Lower leg skin (tissue), 4 donors: ENCODE data around the gene IBSP. TPM values are rescaled to one million over a fixed set of nuclear protein-coding genes. Genes with fewer than 3 reads are reported as not detected.

Source experiments
- DNase-seq, 2 donors: peaks; one replicate each; pipeline ENCODE4 v3.0.0-alpha.2; 2019; ENCODE audit warnings: low spot score in 2 of 2
- H3K4me3 ChIP-seq: fragments of 200-600 bp; sonication (generic); 2 replicates; pipeline ENCODE4 v1.5.1; 2017; ENCODE audit warnings: mild to moderate bottlenecking, low read depth; ENCODE audit not compliant: poor library complexity, severe bottlenecking
- POLR2A ChIP-seq, 2 donors: fragments of 450-650 bp; IDR thresholded peaks; one replicate each; pipeline ENCODE4 v1.6.1; 2016 to 2017; ENCODE audit warnings: antibody characterized with exemption in 2 of 2, mild to moderate bottlenecking in 1 of 2, moderate library complexity in 1 of 2
- WGBS, 2 donors: methylation state at CpG; one replicate each; pipeline ENCODE4 v1.1.5; 2018; 5-methylcytosine and 5-hydroxymethylcytosine counted together
- intact Hi-C: fragments of 100-400 bp; cut with DNase I; formaldehyde crosslinking; loops from one replicate; pipeline ENCODE4 v1.15.0; 2023; ENCODE audit warnings: low total_unique reads
- total RNA-seq, 4 donors: library from RNA; depleted of rRNA; stranded (reverse); fragments of >200 nt; gene quantifications; one replicate each; pipeline ENCODE4 v1.1.0, GENCODE V29; 2016
- TF ChIP-seq, protein P1 (sequence below), 3 donors: fragments of 450-650 bp; IDR thresholded peaks; one replicate each; pipeline ENCODE4 v1.5.1; 2016; ENCODE audit warnings: antibody characterized with exemption in 3 of 3, mild to moderate bottlenecking in 3 of 3, moderate library complexity in 2 of 3

Gene IBSP
- total RNA-seq, 4 donors from 2014 or later: not detected

DNA sequence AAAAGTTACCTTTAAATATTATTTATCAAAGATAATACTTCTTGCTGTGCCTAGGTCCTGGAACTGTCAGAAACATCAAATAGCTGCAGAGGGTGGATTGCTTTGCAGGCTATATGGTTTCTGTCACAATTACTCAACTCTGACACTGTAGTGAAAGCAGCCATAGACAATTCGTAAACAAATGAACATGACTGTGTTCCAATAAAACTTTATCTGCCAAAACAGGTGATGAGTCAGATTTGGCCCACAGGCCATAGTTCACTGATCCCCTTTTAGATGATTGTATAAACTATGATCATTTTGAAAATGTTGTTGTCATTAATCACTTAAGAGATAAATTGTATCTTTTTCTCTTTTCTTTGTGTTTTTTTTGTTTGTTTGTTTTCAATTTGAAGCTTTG is 25.0 kb downstream of the IBSP start:
- intact Hi-C loops: no loop called here
- DNase-seq: no peak
- WGBS, 2 donors: 59 to 67% methylated on average over 1 of the region's 1 CpG
- TF ChIP-seq POLR2A (IDR thresholded peaks at IDR 0.05): no peak
- TF ChIP-seq, protein P1, sequence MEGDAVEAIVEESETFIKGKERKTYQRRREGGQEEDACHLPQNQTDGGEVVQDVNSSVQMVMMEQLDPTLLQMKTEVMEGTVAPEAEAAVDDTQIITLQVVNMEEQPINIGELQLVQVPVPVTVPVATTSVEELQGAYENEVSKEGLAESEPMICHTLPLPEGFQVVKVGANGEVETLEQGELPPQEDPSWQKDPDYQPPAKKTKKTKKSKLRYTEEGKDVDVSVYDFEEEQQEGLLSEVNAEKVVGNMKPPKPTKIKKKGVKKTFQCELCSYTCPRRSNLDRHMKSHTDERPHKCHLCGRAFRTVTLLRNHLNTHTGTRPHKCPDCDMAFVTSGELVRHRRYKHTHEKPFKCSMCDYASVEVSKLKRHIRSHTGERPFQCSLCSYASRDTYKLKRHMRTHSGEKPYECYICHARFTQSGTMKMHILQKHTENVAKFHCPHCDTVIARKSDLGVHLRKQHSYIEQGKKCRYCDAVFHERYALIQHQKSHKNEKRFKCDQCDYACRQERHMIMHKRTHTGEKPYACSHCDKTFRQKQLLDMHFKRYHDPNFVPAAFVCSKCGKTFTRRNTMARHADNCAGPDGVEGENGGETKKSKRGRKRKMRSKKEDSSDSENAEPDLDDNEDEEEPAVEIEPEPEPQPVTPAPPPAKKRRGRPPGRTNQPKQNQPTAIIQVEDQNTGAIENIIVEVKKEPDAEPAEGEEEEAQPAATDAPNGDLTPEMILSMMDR (IDR thresholded peaks at IDR 0.05): no peak
- H3K4me3 ChIP-seq: no peak overlapping the region

DNA sequence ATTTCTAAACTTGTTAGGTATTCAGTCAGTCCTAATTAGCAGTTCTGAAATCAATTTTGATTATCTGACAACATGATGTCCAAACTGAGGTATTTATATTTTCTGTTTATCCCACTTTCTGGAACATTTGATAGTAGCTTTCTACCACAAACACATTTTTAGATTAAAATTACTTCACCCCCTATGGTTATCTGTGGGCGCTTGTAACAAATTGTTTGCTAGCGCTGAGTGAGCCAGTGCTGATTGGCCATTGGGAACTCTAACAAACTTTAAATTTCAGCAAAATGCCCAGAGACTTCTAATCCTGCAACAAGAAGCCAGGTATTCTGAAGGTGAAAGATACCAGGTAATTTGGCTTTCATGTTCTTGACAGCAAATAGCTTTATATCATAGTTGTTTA is 33.3 kb downstream of the IBSP start, which contains the start of gene MEPE:
MEPE (plus strand) TSS at position 301 of the 400 bp plus-strand sequence. CDS start 1,746 bp downstream, outside the sequence.
- DNase-seq: no peak
- intact Hi-C loops: no loop called here
- 95 to 97% methylated on average over 2 of the region's 2 CpGs for WGBS, 2 donors
- H3K4me3 ChIP-seq: no peak within 1 kb of the TSS
- TF ChIP-seq, protein P1 (IDR thresholded peaks at IDR 0.05): no peak

DNA sequence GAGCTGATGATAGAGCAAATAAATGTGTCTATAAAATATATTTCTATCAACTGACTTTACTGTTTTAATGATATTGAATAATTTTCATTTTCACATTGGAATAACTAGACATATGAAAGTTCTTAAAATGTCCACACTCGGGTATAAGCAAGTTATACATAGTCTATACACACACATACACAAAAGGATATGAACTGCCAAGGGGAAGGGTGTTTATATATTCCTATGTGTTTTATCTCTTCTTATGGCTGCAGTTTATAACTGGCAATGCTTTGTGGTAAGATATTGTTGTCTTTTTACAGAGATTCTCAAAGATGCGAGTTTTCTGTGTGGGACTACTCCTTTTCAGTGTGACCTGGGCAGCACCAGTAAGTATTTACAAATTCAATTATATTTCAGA is 35.0 kb downstream of the IBSP start:
- no peak overlapping the region for H3K4me3 ChIP-seq
- intact Hi-C loops: no loop called here
- WGBS, 2 donors: 86 to 87% methylated on average over 2 of the region's 2 CpGs
- no peak for DNase-seq
- TF ChIP-seq POLR2A (IDR thresholded peaks at IDR 0.05): no peak

DNA sequence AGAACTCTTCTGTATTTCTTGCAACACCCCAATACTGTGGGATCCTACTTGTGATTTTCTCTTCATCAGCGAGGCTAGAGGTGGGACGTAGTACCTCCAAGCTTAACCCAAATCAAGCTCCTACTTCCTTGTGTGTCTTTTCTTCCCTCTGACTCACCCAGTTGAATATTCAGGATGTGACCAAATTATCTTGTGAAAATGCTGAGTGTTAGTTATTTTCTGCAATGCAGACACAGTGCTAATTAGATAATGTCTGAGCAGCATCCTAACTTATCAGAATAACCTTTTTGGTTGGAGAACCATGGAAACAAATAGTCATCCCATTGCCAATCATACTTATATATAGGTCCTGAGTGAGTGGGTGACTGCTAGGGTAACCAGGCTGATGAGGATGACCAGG is 35.8 kb downstream of the IBSP start:
- no peak for DNase-seq
- no peak overlapping the region for H3K4me3 ChIP-seq
- 91 to 92% methylated on average over 2 of the region's 2 CpGs for WGBS, 2 donors
- no peak for TF ChIP-seq POLR2A (IDR thresholded peaks at IDR 0.05)
- TF ChIP-seq, protein P1 (IDR thresholded peaks at IDR 0.05): no peak
- intact Hi-C loops: no loop called here

DNA sequence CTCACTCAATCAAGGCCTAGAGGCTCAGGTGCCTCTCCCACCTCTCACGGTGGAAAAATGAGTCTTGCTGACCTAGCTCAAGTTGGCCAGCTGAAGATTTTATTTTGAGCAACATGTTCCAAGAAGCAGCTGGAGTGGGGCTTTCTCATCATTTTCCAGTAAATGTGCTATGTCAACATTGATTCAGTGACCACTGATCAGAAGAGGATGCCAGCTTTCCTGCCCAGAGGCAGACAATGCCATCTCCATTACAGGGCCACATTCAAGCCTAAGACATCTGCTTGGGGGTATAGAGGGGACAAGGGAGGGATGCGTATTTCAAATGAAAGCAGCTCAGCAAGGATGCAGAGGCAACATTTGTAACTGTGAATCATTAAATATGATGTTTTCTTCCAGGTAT is 36.4 kb downstream of the IBSP start:
- no peak for DNase-seq
- intact Hi-C loops: no loop called here
- no peak for TF ChIP-seq POLR2A (IDR thresholded peaks at IDR 0.05)
- TF ChIP-seq, protein P1 (IDR thresholded peaks at IDR 0.05): no peak
- H3K4me3 ChIP-seq: no peak overlapping the region
- 83 to 90% methylated on average over 2 of the region's 2 CpGs for WGBS, 2 donors

GRCh38 chr4:87838205-87838604 is 38.9 kb downstream of the IBSP start:
- TF ChIP-seq, protein P1 (IDR thresholded peaks at IDR 0.05): no peak
- TF ChIP-seq POLR2A (IDR thresholded peaks at IDR 0.05): no peak
- WGBS, 2 donors: 54 to 57% methylated on average over 6 of the region's 6 CpGs
- intact Hi-C loops: no loop called here

More at GRCh38 chr4:87838205-87838604, 38.9 kb downstream of the IBSP start:
- no peak for DNase-seq
- no peak overlapping the region for H3K4me3 ChIP-seq
